GM19452 (cell line): ENCODE data around the gene CEP41.

Source experiments
- ATAC-seq: cut with Tn5 transposase; IDR thresholded peaks from one replicate; pipeline ENCODE4 v1.9.1; 2021; ENCODE audit not compliant: unreplicated experiment

The CEP41 gene

GRCh38 chr7:130372402-130373165 is 68.2 kb downstream of the CEP41 start:
- ATAC-seq = no peak

DNA sequence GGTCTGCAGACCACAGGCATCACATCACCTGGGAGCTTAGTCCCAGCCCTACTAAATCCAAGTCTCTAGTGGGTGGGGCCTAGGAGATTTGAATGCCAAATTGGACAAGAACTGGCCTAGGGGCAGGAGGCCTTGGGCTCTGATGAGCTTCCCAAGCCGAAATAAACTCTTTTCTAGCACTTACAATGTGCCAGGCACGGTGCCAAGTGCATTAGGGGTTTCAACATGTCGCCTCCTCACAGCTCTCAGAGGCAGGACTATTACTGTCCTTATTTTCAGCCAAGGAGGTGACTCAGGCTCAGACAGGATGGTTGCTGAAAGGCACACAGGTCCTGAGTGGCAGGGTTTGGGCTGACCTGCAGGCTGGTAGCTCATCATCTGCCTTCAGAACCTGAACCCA is 69.8 kb downstream of the CEP41 start:
- no peak for ATAC-seq

DNA sequence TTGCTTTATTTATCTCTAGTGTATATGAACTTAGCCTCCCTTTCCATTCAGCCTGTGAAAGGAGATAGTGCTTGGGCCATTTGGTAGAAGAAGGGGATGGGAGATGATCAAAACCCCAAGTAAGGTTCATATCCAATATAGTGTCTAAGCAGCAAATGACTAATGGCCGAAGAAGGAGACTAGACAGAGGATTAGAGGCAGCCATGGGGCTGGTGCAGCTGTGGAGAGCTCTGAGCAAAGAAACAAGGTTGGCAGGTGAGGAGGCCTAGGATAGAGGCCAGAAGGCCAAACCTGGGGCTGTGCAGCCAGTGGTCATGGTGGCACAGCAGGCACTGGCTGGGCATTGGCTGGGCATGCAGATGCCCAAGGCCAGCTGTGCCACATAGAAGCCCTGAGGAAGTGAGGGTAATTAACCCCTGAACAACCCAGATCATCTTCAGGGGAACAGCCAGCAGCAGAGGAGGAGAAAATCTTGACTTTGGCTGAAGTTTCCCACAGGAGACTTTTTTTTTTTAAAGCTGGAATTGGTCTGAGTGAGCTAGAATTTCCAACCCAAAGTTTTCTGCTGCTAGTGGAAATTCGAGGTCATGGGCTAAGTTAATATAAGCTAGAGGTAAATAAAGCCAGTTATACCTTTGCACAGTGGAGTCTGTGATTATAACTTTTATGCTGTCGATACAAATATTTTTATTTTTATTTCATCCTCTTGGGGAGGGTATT is 70.8 kb downstream of the CEP41 start:
- ATAC-seq = no peak

GRCh38 chr7:130369110-130369711 is 71.6 kb downstream of the CEP41 start:
- ATAC-seq = no peak

GRCh38 chr7:130367836-130368746 is 72.7 kb downstream of the CEP41 start:
- no peak for ATAC-seq

GRCh38 chr7:130367088-130367755 is 73.6 kb downstream of the CEP41 start:
- no peak for ATAC-seq

DNA sequence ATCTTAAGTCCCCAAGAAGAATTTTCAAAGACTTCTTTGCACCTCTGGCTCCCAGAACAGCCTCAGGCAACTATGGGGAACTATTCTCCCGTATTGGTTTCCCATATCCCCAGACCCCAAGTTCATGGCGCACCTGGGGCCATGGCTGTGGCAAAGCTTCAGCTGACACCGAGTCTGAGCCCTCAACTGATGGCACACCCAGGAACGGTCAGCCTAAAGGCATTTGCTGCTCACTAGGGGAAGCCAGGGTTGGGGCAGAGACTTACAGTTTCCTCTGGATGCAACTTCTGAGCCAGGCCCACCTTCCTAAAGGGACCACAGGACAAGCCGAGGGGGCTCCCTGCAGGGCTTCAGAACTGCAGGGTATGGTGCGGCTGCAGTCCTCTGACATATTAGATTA is 74.3 kb downstream of the CEP41 start:
- no peak for ATAC-seq

DNA sequence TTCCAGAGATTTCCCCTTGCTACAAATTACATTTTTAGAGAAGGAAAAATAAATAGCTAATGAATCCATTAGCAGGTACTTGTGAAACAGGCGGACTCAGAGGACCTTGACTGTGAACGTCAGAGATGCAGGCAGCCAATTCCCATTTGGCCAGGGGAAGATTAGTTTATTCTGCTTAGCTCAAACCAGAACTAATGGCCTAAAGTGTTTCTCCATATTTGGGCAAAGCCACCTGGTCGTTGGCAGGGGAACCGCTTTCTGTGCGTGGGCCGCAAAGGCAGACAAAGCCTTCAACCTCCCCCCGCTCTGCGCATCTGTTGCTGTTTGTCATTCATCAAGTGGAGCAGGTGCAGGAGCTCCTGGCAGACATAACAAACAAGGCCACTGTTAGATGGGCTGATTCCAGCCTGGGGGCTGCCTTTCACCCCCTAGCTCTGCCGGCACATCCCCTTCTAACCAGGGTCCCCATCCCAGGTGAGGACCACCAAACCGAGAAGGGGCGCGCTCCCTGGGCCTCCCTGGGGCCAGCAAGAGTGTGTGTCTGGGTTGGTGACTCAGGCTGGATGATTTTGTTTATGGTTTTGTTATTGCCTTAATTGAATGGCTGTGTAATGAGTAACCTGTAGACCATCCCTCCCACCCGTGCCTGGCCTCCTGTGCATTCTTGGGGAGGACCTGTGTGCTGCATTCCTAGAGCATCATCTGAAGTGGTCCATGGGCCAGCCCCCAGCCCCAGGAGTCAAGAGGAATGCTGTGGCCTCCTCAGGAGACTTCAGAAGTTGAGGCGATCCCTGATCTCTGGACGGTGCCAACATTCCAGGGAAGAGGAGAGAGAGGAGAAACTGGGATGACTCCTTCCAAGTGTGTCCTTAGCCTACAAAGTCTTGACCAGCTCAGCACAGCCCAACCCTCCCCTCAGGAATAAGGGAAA is 75.0 kb downstream of the CEP41 start:
- no peak for ATAC-seq

DNA sequence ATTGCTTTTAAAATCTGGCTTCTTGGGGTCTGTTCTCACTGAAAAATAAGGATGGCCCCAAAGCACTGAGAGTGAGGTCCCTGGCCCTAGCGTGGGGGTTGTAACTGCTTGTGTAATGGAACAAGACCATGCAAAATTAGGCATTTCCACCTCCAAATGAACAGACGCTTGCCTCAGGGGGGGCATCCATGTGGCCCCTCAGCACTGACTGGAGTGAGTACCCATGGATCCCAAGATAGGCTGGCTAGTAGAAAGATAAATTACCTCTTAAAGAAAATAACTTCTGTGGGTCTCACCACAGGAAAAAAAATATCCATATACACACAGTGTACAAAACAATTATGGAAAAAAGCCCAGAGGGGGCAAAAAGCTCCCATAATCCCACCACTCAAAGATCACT is 75.7 kb downstream of the CEP41 start:
- ATAC-seq = no peak

DNA sequence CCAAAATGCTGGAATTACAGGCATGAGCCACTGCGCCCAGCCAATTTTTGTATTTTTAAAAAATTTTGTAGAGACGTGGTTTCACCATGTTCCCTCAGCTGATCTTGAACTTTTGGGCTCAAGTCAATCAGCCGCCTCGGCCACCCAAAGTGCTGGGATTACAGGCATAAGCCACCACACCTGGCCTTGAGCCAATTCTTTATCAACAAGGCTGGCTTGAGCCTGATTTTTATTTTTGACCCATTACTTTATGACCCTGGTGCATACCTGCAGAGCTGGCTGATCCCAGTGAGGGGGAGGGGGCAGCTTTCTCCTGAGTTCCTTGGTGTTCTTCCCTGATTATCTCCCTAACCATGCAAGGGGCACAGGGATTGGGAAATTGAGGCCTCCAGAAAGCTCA is 76.4 kb downstream of the CEP41 start:
- ATAC-seq = no peak

DNA sequence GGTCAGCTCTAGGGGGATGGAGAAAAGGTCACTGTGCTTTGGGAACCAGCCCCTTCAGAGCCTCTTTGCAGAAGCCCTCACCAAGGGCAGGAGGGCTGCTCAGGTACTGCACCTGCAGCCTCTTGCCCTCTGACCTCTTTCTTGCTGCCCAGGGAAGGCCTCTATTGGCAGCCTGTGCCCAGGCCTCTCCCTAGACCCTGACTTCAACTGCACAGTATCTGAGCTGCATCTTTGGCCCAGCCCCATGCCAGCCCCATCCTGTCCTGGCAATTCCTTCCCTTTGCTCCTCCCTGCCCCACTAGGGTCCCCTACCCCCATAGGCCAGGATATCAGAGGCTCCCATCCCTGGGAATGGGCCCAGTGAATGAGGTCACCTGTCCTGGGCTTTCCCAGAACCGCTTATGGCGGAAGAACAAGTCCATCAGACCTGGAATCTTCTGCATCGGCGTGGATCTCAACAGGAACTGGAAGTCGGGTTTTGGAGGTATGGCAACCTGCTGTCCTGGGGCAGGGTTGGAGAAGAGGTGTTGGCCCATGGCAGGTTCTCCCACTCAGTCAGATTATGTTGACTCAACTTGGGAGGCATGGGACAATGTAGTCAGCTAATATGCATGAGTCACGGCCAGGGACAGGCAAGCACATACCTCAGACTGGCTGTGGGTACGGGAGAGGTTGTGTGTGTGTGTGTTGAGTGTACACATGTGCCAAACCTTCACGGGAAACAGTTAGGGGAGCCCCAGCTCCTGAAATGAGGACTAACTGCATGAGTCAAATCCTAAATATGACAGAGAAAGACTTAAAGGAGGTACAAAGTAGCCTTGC is 77.6 kb downstream of the CEP41 start:
- ATAC-seq = no peak

GRCh38 chr7:130362251-130362816 is 78.5 kb downstream of the CEP41 start:
- no peak for ATAC-seq

GRCh38 chr7:130361681-130362080 is 79.1 kb downstream of the CEP41 start:
- no peak for ATAC-seq

- ATAC-seq = no peak
Measured at GRCh38 chr7:130360518-130360917, 80.3 kb downstream of the CEP41 start.

DNA sequence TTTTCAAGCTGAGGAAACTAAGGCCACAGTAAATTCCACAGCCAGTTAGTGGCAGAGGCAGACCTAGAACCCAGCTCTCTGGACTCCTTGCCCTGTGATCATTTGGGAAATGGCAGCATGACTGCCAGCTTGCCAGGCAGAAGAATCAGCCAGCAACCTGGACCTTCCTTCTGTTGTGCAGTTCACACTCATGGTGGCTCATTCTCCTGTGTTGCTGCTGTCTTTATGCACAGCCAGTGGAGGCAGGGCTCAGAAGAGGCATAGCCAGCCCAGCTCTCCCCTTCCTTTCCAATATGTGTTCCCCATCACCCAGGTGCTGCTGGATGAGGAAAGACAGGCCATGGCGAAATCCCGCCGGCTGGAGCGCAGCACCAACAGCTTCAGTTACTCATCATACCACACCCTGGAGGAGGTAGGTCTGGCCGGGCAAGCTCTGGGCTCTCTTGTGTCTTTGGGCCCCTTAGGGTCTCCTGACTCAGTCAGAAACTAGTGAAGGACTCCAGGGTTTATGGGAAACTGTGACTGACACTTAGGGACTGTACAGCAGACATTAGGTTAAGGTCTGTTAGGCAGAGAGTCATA is 81.4 kb downstream of the CEP41 start:
- no peak for ATAC-seq

GRCh38 chr7:130358471-130358870 is 82.3 kb downstream of the CEP41 start:
- ATAC-seq = no peak

GRCh38 chr7:130356876-130357611 is 83.8 kb downstream of the CEP41 start:
- no peak for ATAC-seq
